IMR-90 (cell line): ENCODE measurements around the gene LRCOL1. TPM values are rescaled to one million over a fixed set of nuclear protein-coding genes. Genes with fewer than 3 reads are reported as not detected.

Experiments
- ATAC-seq: fragments of 200-7000 bp; cut with Tn5 transposase; 2 replicates; pipeline ENCODE4 v1.9.1; 2020; ENCODE audit warnings: low read depth, mild to moderate bottlenecking, moderate library complexity
- BruUV-seq: library from RNA; stranded (reverse); fragments of 400-500 nt; replicated peaks from 2 replicates; lab custom pipeline; 2021; lab: Mats Ljungman, UMichigan
- CTCF ChIA-PET: fragments of 300-600 bp; formaldehyde crosslinking; extraction: SDS; loops from one replicate; lab custom pipeline; 2021; ENCODE audit warnings: antibody characterized with exemption; lab: Yijun Ruan, JAX
- POLR2A ChIA-PET: fragments of 300-600 bp; sonication (Branson Sonifier 250); formaldehyde crosslinking; loops from one replicate; lab custom pipeline; 2022; ENCODE audit warnings: antibody characterized with exemption; ENCODE audit not compliant: unreplicated experiment; lab: Charles Lee
- DNase-seq: peaks from one replicate; pipeline ENCODE4 v3.0.0; 2013
- H2AFZ ChIP-seq: replicated peaks from 2 replicates; pipeline ENCODE3; 2013; ENCODE audit warnings: low read length, mild to moderate bottlenecking; ENCODE audit not compliant: poor library complexity
- H2AK5ac ChIP-seq: 2 replicates; pipeline ENCODE4 v1.6.1; 2013; ENCODE audit warnings: low read depth, low read length, inconsistent platforms
- H2AK9ac ChIP-seq: replicated peaks from 2 replicates; pipeline ENCODE3; 2013; ENCODE audit warnings: mild to moderate bottlenecking, low read depth, low read length, moderate library complexity; ENCODE audit not compliant: poor library complexity
- H2BK120ac ChIP-seq: 2 replicates; pipeline ENCODE4 v1.6.1; 2013; ENCODE audit warnings: low read depth, low read length, inconsistent platforms
- H2BK15ac ChIP-seq: 3 replicates; pipeline ENCODE4 v1.6.1; 2013; ENCODE audit warnings: low read depth, low read length, inconsistent platforms
- H2BK20ac ChIP-seq: 2 replicates; pipeline ENCODE4 v1.6.1; 2013; ENCODE audit warnings: low read depth, mild to moderate bottlenecking, inconsistent platforms, low read length, moderate library complexity
- H2BK5ac ChIP-seq: 2 replicates; pipeline ENCODE4 v1.6.1; 2013; ENCODE audit warnings: mild to moderate bottlenecking, low read depth, low read length, inconsistent platforms; ENCODE audit not compliant: poor library complexity, severe bottlenecking
- H3K14ac ChIP-seq: replicated peaks from 2 replicates; pipeline ENCODE4 v1.6.1; 2013; ENCODE audit warnings: low read depth, low read length, inconsistent platforms
- H3K18ac ChIP-seq: 2 replicates; pipeline ENCODE4 v1.6.1; 2013; ENCODE audit warnings: low read depth, low read length, control low read depth
- H3K23ac ChIP-seq: 2 replicates; pipeline ENCODE4 v1.6.1; 2013; ENCODE audit warnings: low read depth, low read length, inconsistent platforms
- H3K27ac ChIP-seq: 2 replicates; pipeline ENCODE4 v1.5.1; 2013; ENCODE audit warnings: mild to moderate bottlenecking, control low read depth, low read length; ENCODE audit not compliant: insufficient read depth
- H3K27me3 ChIP-seq: 2 replicates; pipeline ENCODE4 v1.6.1; 2013; ENCODE audit warnings: low read length; ENCODE audit not compliant: control insufficient read depth, insufficient read depth
- H3K36me3 ChIP-seq: 2 replicates; pipeline ENCODE4 v1.6.1; 2013; ENCODE audit warnings: low read length, mixed read lengths; ENCODE audit not compliant: control insufficient read depth, insufficient read depth
- H3K4ac ChIP-seq: 2 replicates; pipeline ENCODE4 v1.6.1; 2013; ENCODE audit warnings: low read depth, low read length, inconsistent platforms
- H3K4me1 ChIP-seq: 2 replicates; pipeline ENCODE4 v1.6.1; 2013; ENCODE audit warnings: low read length, mixed read lengths; ENCODE audit not compliant: control insufficient read depth, insufficient read depth
- H3K4me2 ChIP-seq: 2 replicates; pipeline ENCODE4 v1.6.1; 2013; ENCODE audit warnings: low read depth, mild to moderate bottlenecking, control low read depth, low read length, moderate library complexity
- H3K4me3 ChIP-seq: 2 replicates; pipeline ENCODE4 v1.5.1; 2013; ENCODE audit warnings: low read depth, mild to moderate bottlenecking, control low read depth, low read length, moderate library complexity; ENCODE audit not compliant: insufficient read depth
- H3K56ac ChIP-seq: 2 replicates; pipeline ENCODE4 v1.6.1; 2013; ENCODE audit warnings: low read length, inconsistent platforms; ENCODE audit not compliant: insufficient read depth; ENCODE audit errors: extremely low read depth
- H3K79me1 ChIP-seq, 2 experiments: 2 replicates each; pipeline ENCODE4 v1.6.1; 2013; ENCODE audit warnings: low read length in 2 of 2, inconsistent platforms in 1 of 2, low read depth in 1 of 2
- H3K9ac ChIP-seq: 2 replicates; pipeline ENCODE4 v1.6.1; 2013; ENCODE audit warnings: low read depth, low read length, control low read depth
- H3K9me1 ChIP-seq: 2 replicates; pipeline ENCODE4 v1.6.1; 2013; ENCODE audit warnings: low read length, inconsistent platforms; ENCODE audit not compliant: insufficient read depth
- H3K9me3 ChIP-seq: 2 replicates; pipeline ENCODE4 v1.6.1; 2013; ENCODE audit warnings: low read length; ENCODE audit not compliant: control insufficient read depth, insufficient read depth
- H4K20me1 ChIP-seq: 2 replicates; pipeline ENCODE4 v1.6.1; 2013; ENCODE audit warnings: low read length, inconsistent platforms; ENCODE audit not compliant: insufficient read depth
- H4K5ac ChIP-seq: 2 replicates; pipeline ENCODE4 v1.6.1; 2013; ENCODE audit warnings: mild to moderate bottlenecking, low read depth, low read length, control low read depth
- H4K8ac ChIP-seq, 2 experiments: 2 replicates each; pipeline ENCODE4 v1.6.1; 2013; ENCODE audit warnings: low read depth in 2 of 2, low read length in 2 of 2, control low read depth in 1 of 2, inconsistent platforms in 1 of 2
- H4K91ac ChIP-seq: 2 replicates; pipeline ENCODE4 v1.6.1; 2013; ENCODE audit warnings: low read depth, low read length, inconsistent platforms; ENCODE audit not compliant: insufficient read depth
- BHLHE40 ChIP-seq: fragments of 150-350 bp; IDR thresholded peaks from 2 replicates; pipeline ENCODE4 v1.6.1; 2016; ENCODE audit warnings: mild to moderate bottlenecking, low read depth, low read length
- CEBPB ChIP-seq: IDR thresholded peaks from 2 replicates; pipeline ENCODE4 v1.6.1; 2012; ENCODE audit warnings: low read depth, low read length, improper control_type of control experiment
- CHD1 ChIP-seq: IDR thresholded peaks from 2 replicates; pipeline ENCODE4 v1.6.1; 2012; ENCODE audit warnings: low read depth, low read length, improper control_type of control experiment
- CTCF ChIP-seq: conservative IDR thresholded peaks from 2 replicates; pipeline ENCODE4 v1.5.1; 2012; ENCODE audit warnings: mild to moderate bottlenecking, low read depth, low read length, improper control_type of control experiment
- ELK1 ChIP-seq: fragments of 150-350 bp; IDR thresholded peaks from 2 replicates; pipeline ENCODE4 v1.6.1; 2016; ENCODE audit warnings: low read depth, mild to moderate bottlenecking, low read length, moderate library complexity, borderline replicate concordance
- FOS ChIP-seq: fragments of 150-350 bp; IDR thresholded peaks from 2 replicates; pipeline ENCODE4 v1.6.1; 2016; ENCODE audit warnings: low read depth, low read length
- MAFK ChIP-seq: IDR thresholded peaks from 2 replicates; pipeline ENCODE4 v1.6.1; 2012; ENCODE audit warnings: low read depth, low read length, improper control_type of control experiment
- MAZ ChIP-seq: IDR thresholded peaks from 2 replicates; pipeline ENCODE4 v1.6.1; 2012; ENCODE audit warnings: low read depth, mild to moderate bottlenecking, low read length, improper control_type of control experiment, moderate library complexity, borderline replicate concordance
- MXI1 ChIP-seq: IDR thresholded peaks from 2 replicates; pipeline ENCODE4 v1.6.1; 2012; ENCODE audit warnings: low read depth, mild to moderate bottlenecking, low read length, moderate library complexity, borderline replicate concordance
- NFE2L2 ChIP-seq: fragments of 150-350 bp; IDR thresholded peaks from 2 replicates; pipeline ENCODE4 v1.6.1; 2016; ENCODE audit warnings: low read depth, mild to moderate bottlenecking, low read length
- POLR2A ChIP-seq: IDR thresholded peaks from 2 replicates; pipeline ENCODE4 v1.6.1; 2012; ENCODE audit warnings: mild to moderate bottlenecking, low read depth, low read length
- RAD21 ChIP-seq: IDR thresholded peaks from 2 replicates; pipeline ENCODE4 v1.6.1; 2012; ENCODE audit warnings: low read length, improper control_type of control experiment
- RCOR1 ChIP-seq: IDR thresholded peaks from 2 replicates; pipeline ENCODE4 v1.6.1; 2012; ENCODE audit warnings: mild to moderate bottlenecking, low read length, improper control_type of control experiment; ENCODE audit not compliant: insufficient replicate concordance
- RFX5 ChIP-seq: IDR thresholded peaks from 2 replicates; pipeline ENCODE4 v1.8.0; 2012; ENCODE audit warnings: low read depth, mild to moderate bottlenecking, low read length, moderate library complexity
- SMC3 ChIP-seq: fragments of 150-350 bp; IDR thresholded peaks from 2 replicates; pipeline ENCODE4 v1.6.1; 2016; ENCODE audit warnings: low read depth, mild to moderate bottlenecking, antibody characterized with exemption, low read length, moderate library complexity
- USF2 ChIP-seq: fragments of 150-350 bp; IDR thresholded peaks from 2 replicates; pipeline ENCODE4 v1.6.1; 2017; ENCODE audit warnings: mild to moderate bottlenecking, antibody characterized with exemption, low read length, low read depth
- WGBS, 2 experiments: methylation state at CpG; one replicate each; pipeline versions ENCODE4 v1.1.5 to v1.1.7; 2013; ENCODE audit warnings: missing lambda C conversion rate in 2 of 2; ENCODE audit not compliant: insufficient read length in 1 of 2; ENCODE audit errors: extremely low coverage in 2 of 2; 5-methylcytosine and 5-hydroxymethylcytosine counted together
- dilution Hi-C: fragments of 300-500 bp; cut with HindIII; formaldehyde crosslinking; loops from one replicate; pipeline ENCODE4 v1.14.3; 2018; ENCODE audit warnings: low sequenced_read_pairs; ENCODE audit not compliant: unreplicated experiment
- in situ Hi-C: fragments of 300-500 bp; cut with MboI; formaldehyde crosslinking; loops from 3 replicates; pipeline ENCODE4 v1.14.3; 2019; ENCODE audit warnings: low sequenced_read_pairs, inconsistent platforms, mixed read lengths
- intact Hi-C: fragments of 100-400 bp; cut with micrococcal nuclease; formaldehyde crosslinking; loops from 2 replicates; pipeline ENCODE4 v1.10.0; 2022
- polyA plus RNA-seq, 3 experiments: library from polyadenylated mRNA; depleted of rRNA; stranded (reverse); fragments of >200 nt; gene quantifications; 2 replicates each; pipeline ENCODE4 v1.2.3, GENCODE V29; 2012; ENCODE audit warnings: low replicate concordance in 1 of 3
- total RNA-seq: library from RNA; depleted of rRNA; stranded (reverse); fragments of >200 nt; gene quantifications from 2 replicates; pipeline ENCODE4 v1.2.3, GENCODE V29; 2012

The LRCOL1 gene
- total and polyA plus RNA-seq, 2 of the 4 experiments (the other 2 are of a cell fraction), result 1.0 TPM; not detected in 1

- CTCF ChIA-PET, result no interaction called here
Measured at GRCh38 chr12:132568826-132569480, 41.4 kb downstream of the LRCOL1 start.

More at GRCh38 chr12:132568826-132569480, 41.4 kb downstream of the LRCOL1 start:
- intact Hi-C loops (no loop called here), dilution Hi-C loops (no loop called here), in situ Hi-C loops (no loop called here)
- Histone ChIP-seq H3K18ac (no peak overlapping the region), H3K9ac (no peak overlapping the region), H4K8ac (no peak overlapping the region), H3K4me3 (no peak overlapping the region), H3K9me3 (no peaks in the 10 kb centered on the region), H2BK120ac (no peak overlapping the region), H3K56ac (no peak overlapping the region), H4K5ac (no peak overlapping the region), H3K9me1 (peaks cover 8% of the 10 kb centered on the region), H3K79me1 (peaks cover 8% of the 10 kb centered on the region in 2 experiments), H2BK20ac (no peak overlapping the region), H2AFZ (no peak overlapping the region), H3K4me2 (no peak overlapping the region), H2AK5ac (no peak overlapping the region), H2BK15ac (no peak overlapping the region), H3K36me3 (peaks cover 6% of the 10 kb centered on the region), H3K4me1 (no peaks in the 10 kb centered on the region), H3K14ac (no peak overlapping the region), H4K91ac (no peak overlapping the region), H3K23ac (no peak overlapping the region), H2BK5ac (no peak overlapping the region), H3K27ac (no peak overlapping the region), H3K27me3 (no peaks in the 10 kb centered on the region), H2AK9ac (no peak overlapping the region), H4K20me1 (peaks cover 5% of the 10 kb centered on the region), H3K4ac (no peak overlapping the region)
- POLR2A ChIA-PET, result no interaction called here
- TF ChIP-seq FOS, result no peak
- no peak for TF ChIP-seq MAZ
- TF ChIP-seq MAFK, result no peak
- no peak for TF ChIP-seq MXI1
- TF ChIP-seq POLR2A, result no peak
- TF ChIP-seq CTCF, result no peak
- no peak for TF ChIP-seq RFX5
- no peak for TF ChIP-seq NFE2L2
- TF ChIP-seq RCOR1, result no peak
- TF ChIP-seq CHD1, result no peak
- TF ChIP-seq USF2, result no peak
- no peak for TF ChIP-seq BHLHE40
- TF ChIP-seq SMC3, result no peak
- TF ChIP-seq ELK1, result no peak
- TF ChIP-seq RAD21, result no peak
- no peak for TF ChIP-seq CEBPB
- DNase-seq (no peak), ATAC-seq (no peak)
- BruUV-seq, result no TSS peak
- 92% methylated on average over 7 of the region's 17 CpGs; no CpG with 5 or more reads in 1 of the 2 experiments for WGBS, 2 experiments
